ENCODE measurements around the gene RNF112.

DNA sequence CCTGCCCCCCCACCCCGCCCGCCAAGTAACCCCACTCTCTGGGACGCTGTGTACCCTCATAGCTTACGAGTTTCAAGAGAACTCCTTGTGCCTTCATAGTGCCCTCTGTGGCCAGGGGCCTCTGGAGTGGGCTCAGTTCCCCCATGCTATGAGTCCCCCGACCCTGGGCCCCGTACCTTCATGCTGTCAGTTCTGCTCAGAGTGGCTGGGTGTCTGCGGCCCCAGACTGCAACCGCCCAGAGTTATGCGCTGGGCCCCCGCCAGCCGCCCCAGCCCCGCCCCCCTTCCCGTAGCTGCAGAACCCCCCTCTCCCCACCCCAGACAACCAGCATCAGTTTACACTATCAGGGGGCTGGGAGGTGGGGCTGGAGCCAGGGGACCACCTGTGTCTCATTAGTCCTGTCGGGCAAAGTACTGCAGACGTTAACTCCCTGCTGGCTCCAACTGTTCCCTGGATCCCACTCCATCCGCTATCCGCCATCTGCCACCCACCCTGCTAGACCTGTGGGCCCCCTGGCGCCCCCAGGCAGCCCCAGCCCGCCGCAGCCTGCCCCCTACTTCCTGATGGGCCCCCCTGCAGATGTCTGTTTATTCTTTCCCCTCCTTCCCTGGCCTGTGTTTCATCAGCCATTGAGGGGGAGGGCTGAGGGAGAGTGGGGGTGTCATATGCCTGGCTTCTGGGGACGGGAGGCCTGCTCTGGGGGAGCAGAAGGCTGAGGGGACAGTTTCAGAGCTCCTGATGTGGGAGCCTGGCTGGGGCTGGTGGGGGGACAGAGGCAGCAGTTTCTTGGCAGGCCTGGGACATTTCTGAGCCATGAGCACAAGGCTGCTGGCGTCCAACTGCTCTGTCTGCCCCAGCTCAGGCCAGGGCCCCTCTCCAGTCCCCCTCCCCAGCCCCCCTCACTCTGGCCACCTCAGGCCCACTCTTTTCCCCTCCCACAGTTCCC, 23.8 kb upstream of the RNF112 start, which contains the start of gene MFAP4:
- TF ChIP-seq, protein P1, sequence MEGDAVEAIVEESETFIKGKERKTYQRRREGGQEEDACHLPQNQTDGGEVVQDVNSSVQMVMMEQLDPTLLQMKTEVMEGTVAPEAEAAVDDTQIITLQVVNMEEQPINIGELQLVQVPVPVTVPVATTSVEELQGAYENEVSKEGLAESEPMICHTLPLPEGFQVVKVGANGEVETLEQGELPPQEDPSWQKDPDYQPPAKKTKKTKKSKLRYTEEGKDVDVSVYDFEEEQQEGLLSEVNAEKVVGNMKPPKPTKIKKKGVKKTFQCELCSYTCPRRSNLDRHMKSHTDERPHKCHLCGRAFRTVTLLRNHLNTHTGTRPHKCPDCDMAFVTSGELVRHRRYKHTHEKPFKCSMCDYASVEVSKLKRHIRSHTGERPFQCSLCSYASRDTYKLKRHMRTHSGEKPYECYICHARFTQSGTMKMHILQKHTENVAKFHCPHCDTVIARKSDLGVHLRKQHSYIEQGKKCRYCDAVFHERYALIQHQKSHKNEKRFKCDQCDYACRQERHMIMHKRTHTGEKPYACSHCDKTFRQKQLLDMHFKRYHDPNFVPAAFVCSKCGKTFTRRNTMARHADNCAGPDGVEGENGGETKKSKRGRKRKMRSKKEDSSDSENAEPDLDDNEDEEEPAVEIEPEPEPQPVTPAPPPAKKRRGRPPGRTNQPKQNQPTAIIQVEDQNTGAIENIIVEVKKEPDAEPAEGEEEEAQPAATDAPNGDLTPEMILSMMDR (conservative IDR thresholded peaks at IDR 0.05; ENCODE audit: low read length): no peak
- no peak for TF ChIP-seq EZH2phosphoT487 (IDR thresholded peaks at IDR 0.05; ENCODE audit: borderline replicate concordance)

Measured in Loucy (cell line).